Peyer's patch (tissue), 4 donors: ENCODE measurements around the gene ELL2.

Experiments
- POLR2A ChIP-seq, 2 donors: fragments of 450-650 bp; IDR thresholded peaks; one replicate each; pipeline ENCODE4 v1.5.1; 2017; ENCODE audit warnings: antibody characterized with exemption in 2 of 2, mild to moderate bottlenecking in 2 of 2, moderate library complexity in 2 of 2
- TF ChIP-seq, protein P1 (sequence below), 6 experiments: fragments of 450-650 bp in 4 of 6; fragments of 200-600 bp in 2 of 6; sonication (generic) in 1 of 6; IDR thresholded peaks; one replicate each; pipeline ENCODE4 v1.5.1; 2017 to 2019; ENCODE audit warnings: antibody characterized with exemption in 6 of 6, mild to moderate bottlenecking in 3 of 6, moderate library complexity in 1 of 6

DNA sequence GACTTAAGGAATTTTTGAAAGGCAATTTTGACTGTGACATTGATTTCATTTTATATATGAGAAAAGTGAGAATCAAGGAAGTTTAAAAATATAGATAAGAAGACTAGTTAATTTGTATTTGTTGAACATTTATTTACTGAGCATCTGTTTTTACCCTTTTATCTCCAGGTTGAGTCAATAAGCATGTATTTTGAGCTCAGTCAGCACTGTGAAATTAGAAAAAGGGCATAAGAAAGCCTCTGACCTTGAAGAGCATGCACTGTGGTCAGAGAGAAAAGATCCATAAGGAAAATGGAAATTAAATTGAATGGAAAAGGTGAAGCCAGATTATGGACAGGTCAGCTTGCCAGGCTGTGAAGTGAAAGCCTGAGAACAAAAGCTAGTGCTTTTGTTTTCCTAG is 44.4 kb downstream of the ELL2 start:
- TF ChIP-seq, protein P1, sequence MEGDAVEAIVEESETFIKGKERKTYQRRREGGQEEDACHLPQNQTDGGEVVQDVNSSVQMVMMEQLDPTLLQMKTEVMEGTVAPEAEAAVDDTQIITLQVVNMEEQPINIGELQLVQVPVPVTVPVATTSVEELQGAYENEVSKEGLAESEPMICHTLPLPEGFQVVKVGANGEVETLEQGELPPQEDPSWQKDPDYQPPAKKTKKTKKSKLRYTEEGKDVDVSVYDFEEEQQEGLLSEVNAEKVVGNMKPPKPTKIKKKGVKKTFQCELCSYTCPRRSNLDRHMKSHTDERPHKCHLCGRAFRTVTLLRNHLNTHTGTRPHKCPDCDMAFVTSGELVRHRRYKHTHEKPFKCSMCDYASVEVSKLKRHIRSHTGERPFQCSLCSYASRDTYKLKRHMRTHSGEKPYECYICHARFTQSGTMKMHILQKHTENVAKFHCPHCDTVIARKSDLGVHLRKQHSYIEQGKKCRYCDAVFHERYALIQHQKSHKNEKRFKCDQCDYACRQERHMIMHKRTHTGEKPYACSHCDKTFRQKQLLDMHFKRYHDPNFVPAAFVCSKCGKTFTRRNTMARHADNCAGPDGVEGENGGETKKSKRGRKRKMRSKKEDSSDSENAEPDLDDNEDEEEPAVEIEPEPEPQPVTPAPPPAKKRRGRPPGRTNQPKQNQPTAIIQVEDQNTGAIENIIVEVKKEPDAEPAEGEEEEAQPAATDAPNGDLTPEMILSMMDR (IDR thresholded peaks at IDR 0.05) = no peak
- TF ChIP-seq POLR2A (IDR thresholded peaks at IDR 0.05) = no peak
